Fibroblast of the aortic adventitia (primary cell): ENCODE measurements around the gene COL13A1. TPM values are rescaled to one million over a fixed set of nuclear protein-coding genes. Genes with fewer than 3 reads are reported as not detected.

Source experiments
- DNase-seq: peaks from one replicate; pipeline ENCODE4 v3.0.0-alpha.2; 2010; ENCODE audit warnings: low read depth
- H3K4me3 ChIP-seq: 2 replicates; pipeline ENCODE4 v1.5.1; 2011; ENCODE audit warnings: low read depth, mild to moderate bottlenecking, control low read depth, low read length, moderate library complexity
- total RNA-seq: library from RNA; depleted of rRNA; stranded (reverse); fragments of >200 nt; gene quantifications from 2 replicates; pipeline ENCODE4 v1.2.3, GENCODE V29; 2012; ENCODE audit warnings: low replicate concordance
- TF ChIP-seq, protein P1 (sequence below): IDR thresholded peaks from 2 replicates; pipeline ENCODE4 v1.5.1; 2011; ENCODE audit warnings: mild to moderate bottlenecking, low read length, control low read depth, inconsistent platforms; ENCODE audit not compliant: insufficient read depth

The COL13A1 gene
- total RNA-seq, 1 donor: 10.7 TPM

GRCh38 chr10:69847883-69848282 is 46.2 kb downstream of the COL13A1 start:
- no peak for DNase-seq
- H3K4me3 ChIP-seq: no peak overlapping the region
- TF ChIP-seq, protein P1, sequence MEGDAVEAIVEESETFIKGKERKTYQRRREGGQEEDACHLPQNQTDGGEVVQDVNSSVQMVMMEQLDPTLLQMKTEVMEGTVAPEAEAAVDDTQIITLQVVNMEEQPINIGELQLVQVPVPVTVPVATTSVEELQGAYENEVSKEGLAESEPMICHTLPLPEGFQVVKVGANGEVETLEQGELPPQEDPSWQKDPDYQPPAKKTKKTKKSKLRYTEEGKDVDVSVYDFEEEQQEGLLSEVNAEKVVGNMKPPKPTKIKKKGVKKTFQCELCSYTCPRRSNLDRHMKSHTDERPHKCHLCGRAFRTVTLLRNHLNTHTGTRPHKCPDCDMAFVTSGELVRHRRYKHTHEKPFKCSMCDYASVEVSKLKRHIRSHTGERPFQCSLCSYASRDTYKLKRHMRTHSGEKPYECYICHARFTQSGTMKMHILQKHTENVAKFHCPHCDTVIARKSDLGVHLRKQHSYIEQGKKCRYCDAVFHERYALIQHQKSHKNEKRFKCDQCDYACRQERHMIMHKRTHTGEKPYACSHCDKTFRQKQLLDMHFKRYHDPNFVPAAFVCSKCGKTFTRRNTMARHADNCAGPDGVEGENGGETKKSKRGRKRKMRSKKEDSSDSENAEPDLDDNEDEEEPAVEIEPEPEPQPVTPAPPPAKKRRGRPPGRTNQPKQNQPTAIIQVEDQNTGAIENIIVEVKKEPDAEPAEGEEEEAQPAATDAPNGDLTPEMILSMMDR: no peak

DNA sequence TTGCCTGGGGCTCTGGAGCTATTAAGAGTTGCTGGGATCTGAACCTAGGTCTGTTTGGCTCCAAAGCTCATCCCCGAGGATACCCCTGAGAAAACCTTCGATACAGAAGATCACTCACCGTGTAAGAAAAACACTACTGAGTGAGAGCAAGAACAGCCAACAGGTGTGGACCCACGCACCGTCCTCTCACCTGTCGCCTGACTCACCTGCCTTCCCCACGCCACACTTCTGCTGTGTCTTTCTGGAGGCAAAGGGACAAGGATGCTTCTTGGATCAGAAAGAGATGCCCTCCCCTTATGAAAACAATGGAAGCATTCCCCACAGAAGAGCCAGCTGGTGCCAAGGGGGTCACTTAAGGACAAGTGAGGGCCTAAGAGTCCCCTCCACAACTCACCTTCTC is 46.7 kb downstream of the COL13A1 start:
- TF ChIP-seq, protein P1: no peak
- H3K4me3 ChIP-seq: no peak overlapping the region
- no peak for DNase-seq

GRCh38 chr10:69849825-69850224 is 48.1 kb downstream of the COL13A1 start:
- no peak overlapping the region for H3K4me3 ChIP-seq
- TF ChIP-seq, protein P1: no peak
- DNase-seq: no peak

- TF ChIP-seq, protein P1: no peak
- H3K4me3 ChIP-seq: no peak overlapping the region
- no peak for DNase-seq
Measured at GRCh38 chr10:69850440-69850839, 48.7 kb downstream of the COL13A1 start.

GRCh38 chr10:69851306-69851705 is 49.6 kb downstream of the COL13A1 start:
- peak; percentile 57 for DNase-seq
- H3K4me3 ChIP-seq: no peak overlapping the region
- TF ChIP-seq, protein P1: no peak

DNA sequence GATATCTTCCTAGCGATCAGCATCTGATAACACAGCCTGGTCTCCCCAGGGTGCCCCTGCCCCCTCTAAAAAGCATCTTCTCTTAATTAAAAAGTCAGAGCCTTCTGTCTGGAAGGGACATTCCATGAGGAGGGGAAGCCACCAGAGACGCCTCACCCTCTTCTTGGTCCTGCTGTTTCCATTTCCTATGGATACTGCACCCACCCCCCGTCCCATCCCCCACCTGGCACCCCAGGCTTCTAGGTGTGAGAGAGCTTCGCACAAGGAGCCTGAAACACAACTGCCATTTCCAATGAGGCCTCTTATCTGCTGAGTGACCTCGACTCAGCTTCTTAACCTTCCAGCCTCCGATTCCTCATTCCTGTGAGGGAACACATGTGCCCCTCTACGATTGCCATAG is 51.4 kb downstream of the COL13A1 start:
- TF ChIP-seq, protein P1: no peak
- H3K4me3 ChIP-seq: no peak overlapping the region
- DNase-seq: no peak
